HG02981 (cell line): Measurements from ENCODE around the gene PPP1R27.

Experiments used
- ATAC-seq: cut with Tn5 transposase; IDR thresholded peaks from one replicate; pipeline ENCODE4 v1.9.1; 2021; ENCODE audit warnings: mild to moderate bottlenecking, moderate library complexity; ENCODE audit not compliant: unreplicated experiment

Gene PPP1R27

DNA sequence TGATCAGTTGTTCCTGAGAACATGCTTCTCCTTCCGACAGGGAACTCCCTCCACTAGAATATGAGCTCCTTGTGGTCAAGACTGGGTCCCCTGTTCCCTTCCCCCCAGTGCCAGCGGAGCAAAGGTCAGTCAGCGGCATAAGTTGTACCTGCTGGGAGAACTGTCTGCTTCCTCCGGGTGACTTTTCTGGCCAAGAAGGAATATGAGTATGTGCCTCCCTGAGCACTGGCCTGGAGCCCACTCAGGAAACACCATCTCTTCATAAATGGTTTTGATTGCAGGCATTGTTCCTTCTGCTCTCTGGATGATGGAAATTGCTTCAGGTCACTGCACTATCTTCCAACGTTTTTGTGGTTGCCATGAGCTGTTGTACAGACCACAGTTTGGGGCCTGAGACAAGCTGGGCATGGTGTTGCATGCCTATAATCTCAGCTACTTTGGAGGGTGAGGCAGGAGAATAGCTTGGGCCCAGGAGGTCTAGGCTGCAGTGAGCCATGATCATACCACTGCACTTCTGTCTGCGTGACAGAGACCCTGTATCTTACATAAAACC lies 28.3 kb upstream of the PPP1R27 start:
- no peak for ATAC-seq

DNA sequence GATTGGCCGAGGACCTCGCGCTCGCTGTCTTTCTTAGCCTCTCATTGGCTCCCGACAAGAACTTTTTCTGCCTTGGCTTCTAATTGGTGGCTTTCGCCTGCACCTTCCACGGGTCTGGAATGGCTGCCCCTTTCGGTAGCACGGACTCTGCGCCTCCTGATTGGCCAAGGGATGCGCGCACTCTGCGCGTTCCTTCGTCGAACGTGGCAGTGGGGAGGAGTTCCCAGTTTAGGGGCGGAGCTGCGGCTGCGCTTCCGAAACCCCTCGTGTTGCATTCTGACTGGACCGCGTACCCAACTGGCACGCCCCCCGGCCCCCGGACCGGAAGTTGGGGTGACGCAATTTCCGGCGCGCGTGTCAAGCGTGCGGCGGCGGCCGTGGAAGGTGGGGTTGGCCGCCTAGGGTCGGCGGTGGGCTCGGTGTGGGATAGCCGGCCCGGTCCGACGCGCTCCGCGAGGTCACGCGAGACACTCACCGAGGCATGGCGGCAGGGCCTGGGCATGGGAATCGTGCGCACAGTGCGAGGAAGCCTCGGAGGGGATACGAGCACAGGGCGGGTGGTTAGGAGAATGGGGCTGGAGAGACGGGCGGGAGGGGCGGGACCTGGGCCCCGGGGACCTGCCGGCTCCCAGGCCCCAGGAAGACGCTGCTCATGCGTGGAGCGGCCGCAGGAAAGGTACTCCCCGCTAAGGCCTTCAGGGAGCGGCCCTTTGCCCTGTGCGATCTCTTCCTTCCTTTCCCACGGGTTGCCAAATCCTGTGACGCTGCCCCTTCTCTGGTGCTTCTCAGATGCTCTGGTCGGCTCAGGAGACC lies 26.1 kb upstream of the PPP1R27 start:
- peak; percentile 78 for ATAC-seq

DNA sequence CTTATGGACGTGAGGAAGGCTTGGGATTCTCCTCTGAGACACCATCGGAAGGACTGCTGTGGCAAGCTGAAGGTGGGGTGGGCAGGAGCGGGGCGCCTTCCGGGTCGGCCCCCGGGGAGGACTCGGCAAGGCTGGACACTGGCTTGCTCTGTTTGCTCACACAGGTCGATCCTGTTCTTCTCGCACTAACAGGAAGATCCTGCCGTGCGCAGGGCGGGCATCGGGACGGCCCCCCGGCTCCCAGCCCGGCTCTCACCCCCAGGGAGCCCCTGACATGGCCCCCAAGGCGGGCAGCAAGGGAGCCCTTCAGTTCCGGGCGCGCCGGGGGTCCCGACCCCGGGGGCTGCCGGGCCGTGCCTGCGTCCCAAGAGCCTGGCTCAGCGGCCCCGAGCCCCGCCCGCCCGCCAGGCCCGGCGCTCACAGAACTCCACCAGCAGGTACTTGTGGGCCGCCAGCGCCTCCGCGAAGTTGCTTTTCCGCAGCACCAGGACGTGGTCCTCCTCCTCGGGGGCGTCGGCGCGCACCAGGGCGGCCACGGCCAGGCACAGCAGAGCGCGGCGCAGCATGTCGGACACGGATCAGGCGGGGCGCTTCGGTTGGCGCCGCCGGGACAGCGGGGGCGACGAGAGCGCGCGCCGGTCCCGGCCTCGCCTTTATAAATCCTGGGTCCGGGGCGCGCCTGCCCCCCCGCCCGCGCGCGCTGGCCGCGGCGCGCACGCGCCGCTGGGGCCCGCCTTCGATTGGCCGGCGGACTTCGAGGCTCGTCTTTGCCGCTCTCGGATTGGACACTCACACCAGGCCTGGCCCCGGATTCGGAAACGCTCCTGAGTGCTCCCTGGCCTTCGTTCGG lies 25.3 kb upstream of the PPP1R27 start, which contains the start of gene P4HB:
Gene P4HB, minus strand, starts transcription at position 630 of the 850 bp plus-strand sequence. Its CDS starts 64 bp downstream, at position 566.
- peak; percentile 0 for ATAC-seq

DNA sequence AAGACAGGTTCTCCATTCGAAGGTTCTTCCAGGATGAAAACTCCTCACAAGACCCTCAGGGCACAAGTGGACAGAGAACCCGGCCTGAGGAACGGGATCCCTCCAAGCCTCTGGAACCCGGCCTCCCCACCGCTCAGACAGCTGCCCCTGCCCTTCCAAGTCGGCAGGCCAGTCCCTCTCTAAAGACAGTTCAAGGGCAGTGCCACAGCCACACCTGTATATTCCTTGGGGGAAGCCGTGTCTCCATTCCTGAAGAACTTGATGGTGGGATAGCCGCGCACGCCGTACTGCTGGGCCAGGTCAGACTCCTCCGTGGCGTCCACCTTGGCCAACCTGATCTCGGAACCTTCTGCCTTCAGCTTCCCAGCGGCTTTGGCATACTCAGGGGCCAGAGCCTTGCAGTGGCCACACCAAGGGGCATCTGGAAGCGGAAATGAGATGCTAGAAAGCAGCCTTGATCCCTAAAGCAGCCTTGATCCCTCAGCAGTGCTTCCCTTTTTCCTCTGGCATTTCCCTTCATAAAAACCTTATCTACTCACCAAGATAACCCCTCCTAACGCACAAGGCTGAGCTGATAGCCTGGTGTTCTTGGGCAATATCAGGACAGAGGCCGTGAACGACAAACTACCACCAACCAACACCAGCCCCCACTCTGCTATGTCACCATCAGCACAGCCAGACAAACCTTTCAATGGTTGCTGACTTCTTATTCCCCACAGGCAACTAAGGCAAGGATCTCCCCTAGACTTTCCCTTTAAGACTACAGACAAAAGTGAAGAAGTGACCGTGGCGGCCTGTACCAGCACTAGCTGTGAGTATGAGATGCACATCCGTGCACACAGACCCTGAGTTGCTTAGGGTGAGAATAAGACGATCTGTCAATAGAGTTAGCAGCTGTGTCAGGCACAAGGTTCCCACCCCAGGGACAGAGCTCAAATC lies 24.4 kb upstream of the PPP1R27 start:
- ATAC-seq, result no peak

DNA sequence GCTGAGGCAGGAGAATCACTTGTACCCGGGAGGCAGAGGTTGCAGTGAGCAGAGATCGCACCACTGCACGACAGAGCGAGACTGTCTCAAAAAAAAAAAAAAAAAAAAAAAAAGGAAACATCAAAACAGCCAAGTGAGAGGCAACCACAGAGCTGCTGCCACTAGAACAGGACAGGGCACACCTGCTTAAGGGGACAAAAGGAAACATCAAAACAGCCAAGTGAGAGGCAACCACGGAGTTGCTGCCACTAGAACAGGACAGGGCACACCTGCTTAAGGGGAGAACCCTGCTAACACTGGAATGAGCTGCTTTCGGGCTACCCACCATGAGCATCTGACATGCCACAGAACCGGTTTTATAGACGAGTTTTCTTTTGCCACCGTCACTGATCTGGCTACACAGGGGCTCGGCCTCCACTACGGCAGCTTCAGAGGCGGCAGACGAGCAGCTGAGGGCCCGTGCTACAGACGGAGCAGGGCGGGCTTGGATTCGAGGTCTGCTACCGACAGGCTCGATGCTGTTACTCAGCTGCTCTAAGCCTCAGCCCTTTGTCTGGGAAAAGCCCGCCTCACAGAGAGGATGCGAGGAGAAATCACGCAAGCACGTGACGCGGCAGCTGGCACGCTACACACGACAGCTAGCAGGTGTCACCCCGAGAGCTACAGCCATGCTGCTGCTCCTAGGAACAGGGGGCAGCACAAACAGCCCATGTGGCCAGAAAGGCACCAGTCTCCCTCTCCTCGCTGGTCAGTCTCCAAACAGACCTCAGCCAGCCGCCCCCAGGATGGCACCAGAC lies 23.5 kb upstream of the PPP1R27 start:
- no peak for ATAC-seq

DNA sequence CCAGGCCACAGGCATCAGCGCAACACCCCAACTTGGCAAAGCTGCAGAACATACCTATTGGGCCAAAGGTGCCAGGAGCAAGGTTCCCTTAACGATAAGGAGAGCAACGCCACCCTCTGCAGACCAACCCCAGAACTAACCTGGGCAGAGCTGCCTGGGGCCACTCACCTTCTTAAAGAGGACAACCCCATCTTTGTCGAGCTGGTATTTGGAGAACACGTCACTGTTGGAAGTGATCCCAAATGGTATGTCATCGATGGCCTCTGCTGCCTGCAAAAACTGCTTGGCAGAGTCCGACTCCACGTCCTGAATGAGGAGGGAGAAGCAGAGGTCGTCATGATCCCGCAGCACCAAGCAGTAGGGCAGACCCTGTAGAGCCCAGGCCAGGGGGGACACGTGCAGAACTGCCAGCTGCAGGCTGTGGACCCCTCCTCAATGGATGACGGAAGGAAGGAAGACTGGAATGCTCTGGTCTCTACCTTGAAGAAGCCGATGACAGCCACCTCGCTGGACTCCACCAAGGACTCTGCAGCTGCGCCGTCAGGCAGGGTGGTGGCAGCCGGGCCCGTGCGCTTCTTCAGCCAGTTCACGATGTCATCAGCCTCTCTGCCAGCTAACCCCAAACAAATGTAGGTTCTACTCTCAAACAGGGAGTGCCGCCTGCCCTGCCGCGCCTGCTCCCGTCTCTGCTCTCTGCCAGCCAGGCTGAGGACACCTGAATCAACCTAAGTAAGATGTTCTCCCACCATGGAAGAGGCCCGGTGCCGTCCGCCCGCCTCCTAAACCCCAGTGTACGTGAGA lies 20.3 kb upstream of the PPP1R27 start:
- no peak for ATAC-seq

DNA sequence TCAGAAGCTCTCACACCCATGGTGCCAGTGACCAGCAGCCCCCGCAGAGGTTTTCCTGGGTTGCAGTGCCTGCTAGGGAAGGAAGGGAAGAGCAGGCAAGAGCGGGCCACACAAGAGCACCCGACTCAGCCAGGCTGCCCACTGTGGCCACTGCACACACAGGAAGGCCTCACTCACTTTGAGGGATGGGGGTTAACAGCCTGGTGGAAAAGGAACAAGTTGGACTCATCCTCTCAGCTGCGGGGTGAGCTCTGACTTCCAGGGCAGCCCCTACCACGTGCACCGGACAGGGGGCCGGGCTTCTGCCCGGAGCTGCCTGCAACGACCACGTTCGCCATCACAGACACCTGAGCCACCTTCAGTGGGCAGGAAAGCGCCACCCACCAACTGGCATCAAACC lies 17.4 kb upstream of the PPP1R27 start:
- no peak for ATAC-seq

DNA sequence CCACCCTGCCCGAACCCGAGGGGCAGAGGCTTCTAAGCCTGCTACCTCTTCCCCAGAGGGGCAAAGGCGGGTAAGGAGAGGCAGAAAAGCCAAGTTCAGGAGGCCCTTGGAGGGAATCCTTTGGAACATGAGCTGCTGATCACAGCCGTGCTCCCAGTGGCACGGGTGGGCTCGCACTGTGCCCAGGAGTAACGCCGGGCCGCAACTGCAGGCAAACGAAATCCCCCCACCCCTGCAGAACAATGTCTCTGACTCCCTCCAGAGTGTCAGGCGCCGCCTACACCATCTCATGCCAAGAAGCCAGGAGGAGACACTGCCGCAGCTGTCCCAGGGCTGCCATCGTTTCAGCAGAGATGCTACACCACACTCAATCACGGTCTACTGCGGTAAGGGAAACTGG lies 16.6 kb upstream of the PPP1R27 start:
- no peak for ATAC-seq

DNA sequence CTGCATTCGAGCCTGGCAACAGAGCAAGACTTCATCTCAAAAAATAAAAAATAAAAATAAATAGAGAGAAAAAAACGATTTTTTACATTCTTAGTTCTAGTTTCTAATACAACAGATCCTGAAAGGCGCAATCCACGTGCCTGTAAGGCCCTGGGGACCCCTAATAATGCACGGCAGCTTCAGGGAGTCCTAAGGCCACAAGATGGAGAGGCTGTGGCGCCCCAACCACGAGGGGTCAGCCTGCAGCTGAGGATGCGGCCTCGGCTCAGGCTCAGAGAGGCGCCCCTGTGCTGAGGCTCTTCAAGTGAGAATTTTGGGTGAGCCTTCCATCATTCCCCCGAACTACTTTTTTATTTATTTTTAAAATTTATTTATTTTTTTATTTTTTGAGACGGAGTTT lies 14.6 kb upstream of the PPP1R27 start:
- no peak for ATAC-seq

DNA sequence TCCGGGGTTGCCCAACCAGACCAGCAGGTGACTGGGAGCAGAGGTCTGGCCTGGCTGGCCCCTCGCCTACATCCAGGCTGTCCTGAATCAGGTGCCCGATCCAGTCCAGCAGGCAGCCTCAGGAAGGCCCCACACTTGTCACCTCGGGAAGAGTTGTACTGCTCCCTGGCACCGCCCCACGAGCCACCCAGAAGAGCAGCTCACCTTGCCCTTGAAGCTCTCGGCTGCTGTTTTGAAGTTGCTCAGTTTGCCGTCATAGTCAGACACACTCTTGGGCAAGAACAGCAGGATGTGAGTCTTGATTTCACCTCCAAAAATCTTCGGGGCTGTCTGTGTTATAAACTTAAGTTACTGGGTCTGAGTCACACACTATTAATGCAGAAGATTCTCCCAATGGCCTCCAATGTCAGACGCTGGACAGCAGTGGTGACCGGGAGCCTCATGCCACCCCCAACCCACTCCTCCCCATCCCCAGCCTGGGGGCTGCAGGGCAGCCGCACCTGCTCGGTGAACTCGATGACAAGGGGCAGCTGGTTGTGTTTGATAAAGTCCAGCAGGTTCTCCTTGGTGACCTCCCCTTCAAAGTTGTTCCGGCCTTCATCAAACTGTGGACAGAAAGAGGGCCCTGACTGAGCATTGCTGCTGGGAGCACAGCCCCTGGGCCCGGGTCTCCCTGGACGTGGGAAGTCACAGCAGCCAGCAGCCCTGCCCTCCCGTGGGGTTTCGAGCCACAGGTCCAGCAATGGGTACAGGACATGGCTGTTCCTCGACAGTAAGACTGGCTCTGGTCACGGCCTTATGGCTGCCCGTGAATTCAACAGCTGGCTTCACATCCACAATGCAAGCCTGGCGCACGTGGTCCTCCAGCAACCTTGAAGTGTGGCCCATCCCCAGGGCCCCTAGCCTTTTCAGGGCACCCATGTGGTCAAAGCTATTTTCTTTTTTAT lies 12.2 kb upstream of the PPP1R27 start:
- ATAC-seq, result no peak

DNA sequence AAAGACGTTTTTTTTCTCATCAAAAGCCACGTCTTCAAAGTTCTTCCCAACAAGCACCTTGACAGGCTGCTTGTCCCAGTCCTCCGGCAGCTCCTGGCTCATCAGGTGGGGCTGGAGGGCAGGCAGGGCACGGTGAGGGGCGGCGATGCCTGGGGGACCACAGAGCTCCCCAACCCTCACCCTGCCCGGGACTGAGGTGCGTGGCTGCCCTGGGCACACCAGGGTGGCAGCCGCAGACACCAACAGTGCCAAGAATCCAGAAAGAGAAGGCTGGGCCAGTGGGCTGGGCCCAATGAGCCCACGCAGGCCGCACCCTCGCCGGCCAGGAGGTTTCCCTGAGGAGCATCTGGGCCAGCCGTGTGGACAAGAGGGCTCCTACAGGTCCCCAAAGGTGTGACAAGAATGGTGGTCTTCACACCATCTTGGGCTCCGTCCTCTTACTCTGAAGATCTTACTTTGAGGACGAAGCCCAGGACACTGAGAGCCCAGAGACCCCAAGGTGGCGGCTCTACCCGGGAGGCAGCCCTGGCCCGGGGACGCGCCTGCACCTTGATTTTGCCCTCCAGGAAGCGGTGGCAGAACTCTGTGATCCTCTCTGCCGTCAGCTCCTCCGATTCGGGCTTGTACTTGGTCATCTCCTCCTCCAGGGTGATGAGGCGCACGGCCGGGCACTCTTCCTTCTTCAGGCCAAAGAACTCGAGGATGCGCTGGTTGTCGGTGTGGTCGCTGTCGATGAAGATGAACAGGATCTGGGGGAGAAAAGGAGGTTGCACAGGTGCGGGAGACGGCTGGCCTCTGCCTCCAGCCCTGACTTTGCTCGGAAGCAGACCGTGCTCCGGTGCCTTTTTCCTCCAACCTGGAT lies 11.3 kb upstream of the PPP1R27 start:
- ATAC-seq, result no peak

DNA sequence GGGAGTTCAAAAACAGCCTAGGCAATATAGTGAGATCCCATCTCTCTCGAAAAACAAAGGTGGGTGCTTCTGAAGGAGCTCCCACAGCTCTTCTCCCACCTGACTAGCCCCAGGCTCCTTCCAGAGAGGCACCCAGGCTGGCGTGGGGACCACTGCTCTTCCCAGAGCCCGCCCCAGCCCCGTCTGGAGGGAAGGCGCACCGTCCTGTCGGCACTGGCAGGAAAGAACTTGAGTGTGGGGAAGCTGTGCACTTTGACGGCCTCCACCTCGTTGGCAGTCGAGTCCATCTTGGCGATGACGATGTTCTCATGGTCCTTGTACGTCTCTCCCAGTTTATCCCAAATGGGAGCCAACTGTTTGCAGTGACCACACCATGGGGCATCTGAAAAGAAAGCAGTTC lies 10.5 kb upstream of the PPP1R27 start:
- no peak for ATAC-seq

DNA sequence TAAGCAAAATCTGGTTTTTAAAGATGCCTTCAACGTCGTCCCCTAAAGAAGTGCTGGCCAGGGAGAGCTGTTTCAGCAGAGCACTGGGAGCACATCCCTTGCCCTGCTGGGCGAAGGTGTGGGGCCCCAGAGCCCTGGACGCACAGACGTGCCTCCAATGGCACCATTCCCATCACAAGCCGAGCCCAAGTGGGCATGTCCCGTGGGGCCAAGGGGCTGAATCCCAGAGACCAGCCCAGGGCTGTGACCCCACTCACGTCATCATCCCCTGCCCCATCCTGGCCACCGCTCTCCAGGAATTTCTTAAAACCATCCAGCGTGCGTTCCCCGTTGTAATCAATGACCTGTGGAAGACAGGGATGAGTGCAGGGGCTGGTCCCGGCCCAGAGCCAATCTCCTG lies 10.0 kb upstream of the PPP1R27 start:
- no peak for ATAC-seq

DNA sequence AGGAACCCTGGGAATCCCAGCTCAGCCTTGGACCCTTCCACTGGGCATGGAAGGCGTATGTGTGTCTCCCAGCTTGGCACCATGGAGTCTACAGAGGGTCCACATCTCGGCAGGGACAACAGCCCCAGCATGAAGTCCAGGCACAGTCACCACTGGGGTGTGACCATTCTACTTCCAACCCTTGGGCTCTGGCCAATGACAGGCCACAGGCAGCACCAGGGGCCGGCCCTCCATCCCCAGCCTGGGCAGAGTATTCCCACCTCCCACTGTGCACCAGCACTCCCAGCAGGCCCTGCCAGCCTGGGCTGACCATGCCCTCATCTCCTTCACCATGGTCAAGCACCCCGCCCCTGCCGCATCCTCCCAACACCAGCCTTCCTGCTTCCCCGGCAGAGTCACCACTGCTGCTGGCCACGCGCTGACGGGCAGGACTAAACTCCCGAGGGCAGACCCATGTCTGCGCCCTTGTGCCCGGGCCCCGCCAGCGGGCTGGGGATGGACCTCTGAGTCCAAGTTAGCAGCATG lies 9.5 kb upstream of the PPP1R27 start:
- ATAC-seq, result no peak

DNA sequence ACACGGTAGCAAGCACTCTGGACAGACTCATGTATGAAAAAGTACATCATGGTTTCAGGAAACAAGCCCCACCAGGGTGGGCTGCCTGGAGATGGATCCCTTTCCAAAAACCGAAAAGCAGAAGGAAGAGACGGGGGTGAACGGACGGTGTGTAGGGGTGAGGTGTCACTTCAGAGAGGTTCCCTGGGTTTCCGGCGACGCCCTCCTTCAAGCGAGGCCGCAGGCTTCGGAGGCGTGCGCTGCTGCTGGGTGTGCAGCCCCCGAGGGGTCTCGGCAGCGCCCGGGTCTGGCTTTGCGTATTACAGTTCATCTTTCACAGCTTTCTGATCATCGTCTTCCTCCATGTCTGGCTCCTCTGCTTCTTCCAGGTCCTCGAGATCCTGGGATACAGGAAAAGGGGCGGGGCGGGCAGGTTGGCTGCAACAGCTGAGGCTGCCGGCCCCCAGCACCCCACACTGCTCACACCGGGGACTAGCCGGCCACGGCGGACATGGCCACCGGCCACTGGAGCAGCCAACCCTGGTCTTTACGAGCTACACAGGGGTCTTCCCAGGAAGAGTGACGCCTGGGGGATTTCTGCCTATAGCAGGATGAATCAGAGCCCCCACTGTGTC lies 9.0 kb upstream of the PPP1R27 start:
- ATAC-seq, result no peak
